Kasumi-1 (cell line): ENCODE data around the gene LAMC3.

Source experiments
- DNase-seq, 2 experiments: peaks; one replicate each; lab custom pipeline; 2025; lab: John Stamatoyannopoulos, UW

LAMC3 gene

DNA sequence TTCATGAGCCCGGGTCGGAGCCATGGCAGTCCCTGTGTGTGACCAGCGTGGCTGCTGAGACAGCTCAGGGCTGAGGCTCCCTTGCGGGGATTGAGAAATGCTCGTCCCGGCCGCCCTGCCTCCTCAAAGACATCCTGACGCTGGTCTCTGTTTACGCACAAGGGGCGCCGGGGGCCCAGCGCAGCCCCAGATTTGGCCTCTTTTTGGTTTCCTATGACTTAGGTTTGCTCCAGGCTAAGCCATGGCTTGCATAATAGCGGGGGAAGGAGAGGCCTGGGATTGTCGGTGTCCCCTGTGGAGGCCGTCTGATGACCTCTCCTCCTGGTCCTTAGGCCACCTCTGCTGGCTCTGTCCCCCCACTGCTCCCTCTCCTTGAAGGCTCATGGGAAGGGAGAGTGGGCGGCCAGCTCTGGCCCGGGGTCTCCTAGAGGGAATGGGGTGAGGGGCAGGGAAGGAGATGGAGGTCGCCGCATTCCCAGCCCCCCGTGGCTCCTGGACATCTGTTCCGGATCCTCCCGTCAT, 3.5 kb downstream of the LAMC3 start:
- DNase-seq, result no peak

DNA sequence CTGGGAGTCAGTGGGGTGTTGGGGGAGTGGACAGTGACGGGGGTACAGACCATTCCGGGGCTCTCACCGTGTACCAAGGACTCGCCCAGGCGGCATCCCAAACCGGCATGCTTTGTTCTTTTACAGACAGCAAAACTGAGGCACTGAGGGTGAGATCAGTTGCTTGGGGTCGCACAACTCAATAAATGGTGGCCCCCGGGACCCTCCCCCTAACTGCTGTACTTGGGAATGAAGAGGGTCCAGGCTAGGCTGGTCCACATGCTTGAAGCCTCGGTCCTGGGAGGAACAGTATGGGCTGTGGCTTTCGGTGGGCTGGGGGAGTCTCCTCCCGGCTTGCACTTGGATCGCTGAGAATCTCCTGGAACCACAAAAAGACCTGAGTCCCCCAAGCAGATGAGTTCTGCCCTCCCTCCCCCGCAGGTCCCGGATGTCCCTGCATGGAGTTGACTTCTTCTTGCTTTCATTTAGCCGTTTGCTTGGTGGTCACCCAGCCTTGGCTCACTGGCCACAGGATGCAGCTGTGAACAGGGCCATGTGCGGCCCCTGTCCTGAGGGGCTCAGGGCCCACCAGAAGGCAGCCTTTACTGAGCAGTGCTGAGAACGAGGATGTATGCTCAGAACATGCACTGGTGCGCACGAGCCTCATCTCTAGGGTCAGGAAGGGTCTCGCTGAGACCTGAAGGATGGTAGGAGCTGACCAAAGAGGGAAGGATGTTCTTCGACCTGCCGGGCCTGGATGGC, 4.2 kb downstream of the LAMC3 start:
- DNase-seq, result no peak

DNA sequence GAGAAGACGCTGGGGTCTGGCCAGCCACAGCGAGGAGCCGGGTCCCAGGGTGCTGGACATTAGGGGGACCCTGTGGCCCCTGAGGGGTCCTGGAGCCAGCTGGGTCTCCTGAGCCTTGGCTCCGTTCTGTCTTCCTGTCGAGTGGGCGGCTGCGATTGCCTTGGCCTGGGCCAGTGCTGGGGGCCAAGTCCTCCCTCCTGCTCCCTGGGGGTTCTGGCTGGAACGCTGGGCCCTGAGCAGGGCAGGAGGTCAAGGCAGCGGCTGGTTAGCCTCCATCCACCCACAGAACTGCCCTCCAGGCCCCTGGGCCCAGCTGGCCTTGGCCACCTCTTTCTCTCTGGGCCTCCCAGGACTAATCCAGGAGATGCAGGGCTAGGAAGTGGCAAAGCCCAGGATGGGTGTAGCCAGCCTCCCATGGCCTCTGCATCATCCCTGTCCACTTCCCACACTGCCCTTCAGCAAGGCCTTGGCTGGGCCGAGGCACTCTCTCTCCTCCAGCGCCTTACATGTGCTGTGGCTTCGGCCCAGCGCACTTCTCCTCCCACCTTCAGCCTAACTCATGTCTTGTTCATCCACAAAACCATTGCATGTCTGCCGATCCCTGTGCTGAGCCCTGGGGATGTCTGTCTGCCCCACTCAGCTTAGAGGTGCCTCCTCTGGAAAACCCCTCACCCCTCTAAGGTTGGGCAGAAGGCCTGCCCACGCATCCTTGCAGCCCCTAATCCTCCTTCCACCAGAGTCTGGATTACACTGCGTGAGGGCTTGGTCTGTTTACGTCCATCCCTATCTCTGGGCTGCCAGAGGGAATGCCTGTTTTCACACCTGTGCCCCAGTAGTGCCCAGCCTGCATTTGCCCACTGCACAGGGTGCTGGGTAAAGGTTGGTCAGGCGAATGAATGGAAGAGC, 5.0 kb downstream of the LAMC3 start:
- no peak for DNase-seq

DNA sequence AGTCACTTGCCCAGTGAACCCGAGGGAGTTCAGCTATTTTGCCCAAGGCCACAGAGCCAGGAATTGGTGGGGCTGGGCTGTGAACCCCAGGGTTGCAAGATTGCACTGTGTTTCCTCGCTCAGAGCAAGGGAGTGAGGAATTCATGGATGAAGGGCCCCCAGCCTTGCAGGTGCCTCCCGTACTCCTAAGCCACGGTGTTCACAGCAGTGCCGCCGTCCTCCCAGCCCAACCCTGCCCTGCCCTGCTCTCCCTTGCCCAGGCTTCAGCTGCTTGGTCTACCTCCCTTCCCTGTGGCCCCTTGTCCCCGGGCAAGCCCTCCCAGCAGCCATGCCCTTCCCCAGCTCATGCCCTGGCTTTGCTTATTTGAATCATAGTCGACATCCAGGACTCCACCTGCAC, 6.1 kb downstream of the LAMC3 start:
- no peak for DNase-seq

DNA sequence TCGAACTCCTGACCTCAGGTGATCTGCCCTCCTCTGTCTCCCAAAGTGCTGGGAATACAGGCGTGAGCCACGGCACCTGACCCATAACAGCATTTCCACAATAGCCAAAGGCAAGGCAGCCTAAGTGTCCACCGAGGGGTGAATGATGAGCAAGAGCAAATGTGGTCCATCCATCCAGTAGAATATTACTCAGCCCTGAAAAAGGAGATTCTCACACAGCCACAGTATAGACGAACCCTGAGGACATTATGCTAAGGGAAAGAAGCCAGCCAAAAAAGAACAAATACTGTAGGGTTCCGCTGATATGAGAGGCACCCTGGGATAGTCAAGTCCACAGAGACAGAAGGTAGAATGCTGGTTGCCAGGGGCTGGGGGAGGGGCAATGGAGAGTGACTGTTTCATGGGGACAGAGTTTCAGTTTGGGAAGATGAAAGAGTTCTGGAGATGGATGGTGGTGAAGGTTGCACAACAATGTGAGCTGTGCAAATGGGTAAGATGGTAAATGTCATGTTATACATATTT, 7.0 kb downstream of the LAMC3 start:
- no peak for DNase-seq

DNA sequence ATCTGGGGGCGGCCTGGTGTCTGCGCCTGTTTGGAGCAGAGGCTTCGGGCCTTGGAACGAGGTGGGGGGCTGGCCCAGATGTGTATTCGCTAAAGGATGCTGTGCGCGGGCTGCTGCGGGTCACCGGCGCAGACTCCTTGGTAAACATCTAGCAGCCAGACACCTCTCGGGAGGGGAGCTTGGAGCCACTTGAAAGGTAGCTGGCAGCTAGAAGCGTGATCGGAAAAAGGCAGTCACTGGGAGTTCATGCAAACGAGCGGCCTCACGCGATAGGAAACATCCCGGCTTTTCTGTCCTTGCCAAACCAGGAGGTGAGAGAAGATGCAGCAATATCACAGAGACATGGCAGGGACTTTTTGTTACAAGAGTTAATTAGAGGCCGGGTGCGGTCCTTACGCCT, 8.1 kb downstream of the LAMC3 start:
- DNase-seq, result no peak

GRCh38 chr9:131018621-131019020, 9.6 kb downstream of the LAMC3 start:
- no peak for DNase-seq

GRCh38 chr9:131019388-131020239, 10.6 kb downstream of the LAMC3 start:
- no peak for DNase-seq

GRCh38 chr9:131020388-131020787, 11.4 kb downstream of the LAMC3 start:
- no peak for DNase-seq

- no peak for DNase-seq
Observed at GRCh38 chr9:131020862-131021261, 11.9 kb downstream of the LAMC3 start.

DNA sequence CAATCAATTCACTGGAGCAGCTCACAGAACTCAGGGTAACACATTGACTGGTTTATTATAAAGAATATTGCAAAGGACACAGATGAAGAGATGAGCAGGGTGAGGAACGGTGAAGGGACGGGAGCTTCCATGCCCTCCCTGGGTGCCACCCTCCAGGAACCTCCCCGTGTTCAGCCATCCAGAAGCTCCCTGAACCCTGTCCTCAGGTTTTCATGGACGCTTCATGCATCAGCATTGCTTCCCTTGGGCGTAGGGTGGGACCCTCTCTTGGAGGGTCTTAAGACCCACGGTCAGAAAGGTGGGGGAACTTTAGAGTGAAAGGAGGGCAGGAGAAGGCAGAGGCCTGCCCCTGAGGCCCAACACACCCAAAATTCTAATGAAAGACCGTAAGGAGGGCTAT, 12.8 kb downstream of the LAMC3 start:
- DNase-seq, result no peak

DNA sequence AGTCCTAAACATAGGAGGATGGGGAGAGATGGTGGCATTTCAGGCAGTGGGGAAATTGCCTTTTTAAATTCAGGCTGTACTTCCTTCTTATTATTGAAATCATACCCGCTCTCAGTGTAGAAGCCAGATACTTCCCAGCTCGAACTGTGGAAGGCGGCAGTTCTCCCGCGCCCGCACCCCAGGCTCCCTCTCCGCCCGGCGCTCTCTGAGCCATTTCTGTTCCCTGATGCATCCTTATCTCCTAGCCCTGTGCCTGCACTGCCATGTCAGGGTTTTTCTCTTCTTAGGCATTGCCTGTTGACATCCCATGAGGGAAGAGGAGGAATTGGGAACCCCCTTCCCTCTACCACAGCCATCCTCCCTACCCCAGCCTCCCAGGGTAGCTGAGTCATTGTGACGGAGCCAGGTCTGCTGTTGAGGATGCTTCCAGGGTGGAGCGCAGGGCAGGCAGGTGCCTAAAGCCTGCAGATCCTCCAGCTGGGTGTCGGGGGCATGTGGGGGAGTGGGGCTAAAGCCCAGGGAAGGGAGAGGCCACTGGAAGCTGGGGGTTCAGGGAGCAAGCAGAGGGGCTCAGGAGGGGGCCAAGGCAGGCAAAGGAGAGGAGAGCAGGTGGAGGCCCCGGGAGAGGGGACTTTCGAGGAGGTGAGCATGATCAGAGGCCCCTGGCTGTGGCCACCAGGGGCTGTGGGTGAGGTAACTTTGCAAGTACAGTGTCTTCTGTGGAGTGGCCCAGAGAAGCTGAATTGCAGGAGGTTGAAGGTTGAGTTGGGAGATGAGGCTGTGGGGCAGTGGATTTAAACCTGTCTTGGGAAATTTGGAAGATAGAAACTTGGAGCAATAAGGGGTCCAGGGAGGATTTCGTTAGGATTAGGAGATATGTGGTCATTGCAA, 16.2 kb downstream of the LAMC3 start:
- DNase-seq, result no peak

DNA sequence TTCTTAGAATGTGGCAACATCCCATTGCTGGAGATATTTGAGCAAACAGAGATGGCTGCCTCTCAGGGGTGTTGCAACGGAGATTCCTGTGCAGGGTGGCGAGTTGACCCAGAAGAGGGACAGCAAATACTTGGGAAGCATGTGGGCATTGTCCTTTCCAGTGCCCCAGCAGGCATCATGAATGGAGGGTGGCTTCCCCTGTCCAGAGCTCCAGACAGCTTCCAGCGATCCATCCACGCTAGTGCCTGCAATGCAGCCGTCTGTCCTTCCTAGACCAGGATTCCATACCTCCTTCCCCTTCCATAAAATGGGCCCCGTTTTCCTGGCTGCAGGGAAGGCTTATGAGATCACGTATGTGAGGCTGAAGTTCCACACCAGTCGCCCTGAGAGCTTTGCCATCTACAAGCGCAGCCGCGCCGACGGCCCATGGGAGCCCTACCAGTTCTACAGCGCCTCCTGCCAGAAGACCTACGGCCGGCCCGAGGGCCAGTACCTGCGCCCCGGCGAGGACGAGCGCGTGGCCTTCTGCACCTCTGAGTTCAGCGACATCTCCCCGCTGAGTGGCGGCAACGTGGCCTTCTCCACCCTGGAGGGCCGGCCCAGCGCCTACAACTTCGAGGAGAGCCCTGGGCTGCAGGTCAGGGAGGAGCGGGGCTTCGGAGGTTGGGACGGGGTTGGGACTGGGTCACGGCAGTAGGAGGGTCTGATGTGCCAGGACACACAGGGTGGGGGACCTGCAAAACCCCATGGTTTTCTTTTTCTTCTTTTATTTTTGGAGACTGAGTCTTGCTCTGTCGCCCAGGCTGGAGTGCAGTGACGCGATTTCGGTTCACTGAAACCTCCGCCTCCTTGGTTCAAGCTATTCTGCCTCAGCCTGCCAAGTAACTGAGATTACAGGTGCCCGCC, 17.2 kb downstream of the LAMC3 start:
- DNase-seq, result no peak

- no peak for DNase-seq
Observed at GRCh38 chr9:131027048-131027871, 18.3 kb downstream of the LAMC3 start.

GRCh38 chr9:131027872-131028179, 18.9 kb downstream of the LAMC3 start:
- no peak for DNase-seq

DNA sequence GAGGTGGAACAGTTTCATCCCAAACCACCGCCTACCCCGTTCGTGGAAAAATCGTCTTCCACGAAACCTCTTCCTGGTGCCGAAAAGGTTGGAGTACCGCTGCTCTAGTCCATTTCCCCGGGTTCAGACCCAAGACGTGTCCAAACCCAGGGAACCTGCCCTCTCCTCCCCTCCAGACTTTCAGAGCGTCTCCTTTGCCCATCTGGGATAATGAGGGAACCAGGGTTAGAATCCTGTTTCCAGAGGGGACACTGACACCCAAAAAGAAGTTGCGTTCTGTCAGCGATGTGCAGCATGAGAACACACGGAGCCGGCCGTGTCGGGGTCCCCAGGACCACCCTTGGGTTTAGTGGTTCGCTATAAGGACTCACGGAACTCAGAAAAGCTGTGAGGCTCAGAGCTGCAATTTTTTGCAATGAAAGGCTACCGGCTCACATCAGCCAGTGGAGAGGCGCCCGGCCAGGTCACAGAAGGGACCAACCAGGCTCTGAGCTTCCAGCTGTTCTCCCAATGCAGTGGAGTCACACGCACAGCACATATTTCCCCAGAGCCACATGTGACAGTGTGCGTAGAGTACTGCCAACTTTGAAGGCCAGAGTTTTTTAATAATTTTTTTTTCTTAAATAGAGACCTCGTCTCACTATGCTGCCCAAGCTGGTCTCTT, 19.4 kb downstream of the LAMC3 start:
- no peak for DNase-seq

DNA sequence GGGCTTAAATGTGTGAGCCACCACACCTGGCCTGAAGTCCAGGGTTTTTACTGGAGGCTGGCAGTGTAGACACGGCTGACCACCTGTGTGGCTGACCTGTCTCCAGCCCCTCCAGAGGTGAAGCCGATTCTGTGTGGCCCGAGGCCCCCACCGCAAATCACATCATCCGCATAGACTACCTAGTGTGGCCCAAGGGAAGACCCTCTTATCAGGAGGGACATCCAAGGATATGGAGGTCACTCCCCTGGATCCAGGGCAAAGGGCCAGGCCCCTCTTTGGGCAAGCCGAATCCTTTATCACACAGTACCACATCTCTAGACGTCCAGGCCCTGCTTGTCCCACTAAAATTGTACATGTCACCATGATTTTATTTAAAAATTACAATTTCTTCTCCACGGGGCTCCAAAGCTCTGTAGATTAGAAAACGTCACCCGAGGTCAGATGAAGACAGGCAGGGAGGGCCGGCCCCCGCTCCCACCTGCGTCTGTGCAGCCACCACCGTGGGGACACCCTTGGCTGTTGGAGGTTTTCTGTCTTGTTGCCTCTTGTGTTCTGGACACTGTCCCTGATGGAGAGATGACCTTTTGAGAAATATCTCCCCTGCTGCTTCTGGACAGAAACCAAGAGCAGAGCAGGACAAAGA, 20.1 kb downstream of the LAMC3 start:
- DNase-seq, result no peak

DNA sequence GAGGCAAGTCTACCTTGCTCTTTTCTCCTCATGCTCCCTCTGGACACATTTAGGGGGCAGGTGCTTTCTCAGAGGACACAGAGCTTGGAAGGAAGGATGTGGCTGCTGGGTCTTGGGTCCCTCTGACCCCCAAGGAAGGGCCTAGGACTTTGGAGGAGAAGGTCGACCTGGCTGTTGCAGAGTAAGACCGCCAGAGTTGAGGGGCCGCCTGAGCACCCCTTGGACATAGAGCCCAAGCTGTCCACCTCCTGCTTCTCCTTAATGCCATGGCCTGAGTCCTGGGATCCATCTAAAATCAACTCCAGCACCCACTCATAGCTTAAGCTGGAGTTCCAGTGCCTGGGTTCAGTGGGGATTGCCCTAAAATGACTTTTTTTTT, 20.6 kb downstream of the LAMC3 start:
- DNase-seq, result no peak
